Dermis blood vessel endothelial cell (primary cell): ENCODE data around the gene ERLIN1. TPM values are rescaled to one million over a fixed set of nuclear protein-coding genes. Genes with fewer than 3 reads are reported as not detected.
A peak's percentile ranks its signal among the peaks of the same experiment; 100 is the strongest.

Experiments
- DNase-seq: peaks from one replicate; pipeline ENCODE4 v3.0.0; 2010
- total RNA-seq: library from RNA; depleted of rRNA; stranded (reverse); fragments of >200 nt; gene quantifications from 2 replicates; pipeline ENCODE4 v1.2.3, GENCODE V29; 2014

The ERLIN1 gene
- total RNA-seq, 1 donor from 2014 or later: 32.8 TPM

GRCh38 chr10:100168313-100168643, 17.6 kb downstream of the ERLIN1 start:
- no peak for DNase-seq

GRCh38 chr10:100167553-100168312, 18.1 kb downstream of the ERLIN1 start:
- DNase-seq: peak; percentile 24

- no peak for DNase-seq
Observed at GRCh38 chr10:100163704-100164621, 21.9 kb downstream of the ERLIN1 start.

DNA sequence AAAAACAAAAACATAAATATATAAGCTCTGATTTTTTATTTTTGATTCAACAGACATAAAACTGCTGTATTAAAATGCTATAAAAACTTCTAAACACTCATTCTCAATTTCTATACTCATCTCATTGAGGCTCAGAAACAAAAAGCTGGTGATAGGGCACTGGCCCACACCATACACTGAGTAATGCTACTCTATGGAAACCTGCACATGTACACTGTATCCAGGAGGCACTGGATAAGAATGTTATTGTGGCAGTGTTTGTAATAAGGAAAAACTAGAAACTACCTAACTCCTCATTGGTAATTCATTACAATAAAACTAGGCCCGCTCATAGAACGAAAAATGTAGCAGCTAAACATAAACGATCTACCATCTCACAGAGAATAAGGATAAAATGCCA, 23.1 kb downstream of the ERLIN1 start:
- DNase-seq: no peak

DNA sequence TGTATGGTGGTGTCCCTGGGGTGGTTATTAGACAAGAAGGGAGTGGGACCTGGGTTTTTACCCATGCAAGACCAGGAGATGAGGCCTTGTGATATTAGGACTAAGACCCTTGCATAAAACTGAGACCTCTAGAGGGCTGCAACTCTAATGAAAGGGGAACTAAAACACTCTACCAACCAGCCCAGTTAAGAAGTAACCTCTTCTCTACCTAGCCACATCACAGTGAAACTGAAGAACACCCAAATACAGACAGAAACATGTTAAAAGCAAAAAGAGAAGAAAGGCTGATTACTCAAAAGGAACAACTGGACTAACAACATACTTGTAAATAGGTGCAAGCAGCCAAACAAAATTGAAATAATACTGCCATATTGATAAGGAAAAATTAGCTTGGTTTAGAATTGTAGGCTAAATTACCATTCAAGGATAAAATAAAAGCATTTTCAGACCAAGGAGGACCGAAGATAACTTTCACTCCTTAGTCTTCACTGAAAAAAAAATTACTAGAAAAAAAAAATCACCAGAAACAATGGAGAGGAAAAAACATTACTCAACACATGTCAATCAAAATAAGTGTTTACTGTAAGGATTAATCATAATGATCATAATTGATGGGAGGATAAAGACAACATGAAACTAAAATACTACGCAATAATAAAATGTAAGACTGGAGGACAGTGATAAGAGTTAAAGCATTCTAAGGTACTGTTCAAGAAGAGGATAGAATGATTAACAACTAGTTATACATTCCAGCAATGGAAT, 27.6 kb downstream of the ERLIN1 start:
- no peak for DNase-seq

- no peak for DNase-seq
Observed at GRCh38 chr10:100157156-100157555, 28.7 kb downstream of the ERLIN1 start.

DNA sequence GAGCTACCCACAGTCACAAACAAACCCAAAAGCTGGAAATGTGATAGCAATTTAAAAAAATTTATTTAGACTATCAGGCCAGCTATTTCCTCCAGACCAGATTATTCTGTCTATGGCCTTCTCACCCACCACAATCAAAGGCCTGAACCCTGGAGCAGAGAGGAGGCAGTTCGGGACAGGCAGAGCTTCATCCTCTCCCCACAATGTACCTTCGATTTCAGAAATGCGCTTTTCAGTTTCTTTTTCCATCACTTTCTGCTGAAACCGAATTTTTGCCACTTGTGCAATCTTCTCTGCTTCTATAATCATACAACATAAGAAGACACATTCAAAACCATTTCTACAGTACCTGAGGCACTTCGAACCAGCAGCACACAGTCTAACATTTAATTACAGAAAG, 29.9 kb downstream of the ERLIN1 start:
- no peak for DNase-seq

DNA sequence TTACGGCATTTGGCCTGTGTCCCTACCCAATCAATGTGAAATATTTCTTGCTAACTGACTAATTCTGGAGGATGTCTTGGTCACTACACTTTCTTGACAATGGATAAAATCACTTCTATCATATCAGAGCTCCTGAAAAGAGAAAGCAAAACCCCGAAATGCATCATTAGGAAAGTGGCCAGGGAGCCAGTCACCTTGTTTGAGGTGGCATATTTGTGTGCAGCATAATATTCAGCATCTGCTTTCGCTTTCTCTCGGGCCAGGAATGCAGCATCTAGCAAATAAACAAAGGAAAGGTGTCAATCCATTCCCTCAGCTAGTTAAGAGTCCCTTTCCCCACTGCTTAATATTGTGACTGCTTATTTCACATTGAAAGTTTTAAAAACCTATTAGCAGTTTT, 31.2 kb downstream of the ERLIN1 start:
- no peak for DNase-seq

GRCh38 chr10:100153239-100153825, 32.5 kb downstream of the ERLIN1 start:
- DNase-seq: no peak

DNA sequence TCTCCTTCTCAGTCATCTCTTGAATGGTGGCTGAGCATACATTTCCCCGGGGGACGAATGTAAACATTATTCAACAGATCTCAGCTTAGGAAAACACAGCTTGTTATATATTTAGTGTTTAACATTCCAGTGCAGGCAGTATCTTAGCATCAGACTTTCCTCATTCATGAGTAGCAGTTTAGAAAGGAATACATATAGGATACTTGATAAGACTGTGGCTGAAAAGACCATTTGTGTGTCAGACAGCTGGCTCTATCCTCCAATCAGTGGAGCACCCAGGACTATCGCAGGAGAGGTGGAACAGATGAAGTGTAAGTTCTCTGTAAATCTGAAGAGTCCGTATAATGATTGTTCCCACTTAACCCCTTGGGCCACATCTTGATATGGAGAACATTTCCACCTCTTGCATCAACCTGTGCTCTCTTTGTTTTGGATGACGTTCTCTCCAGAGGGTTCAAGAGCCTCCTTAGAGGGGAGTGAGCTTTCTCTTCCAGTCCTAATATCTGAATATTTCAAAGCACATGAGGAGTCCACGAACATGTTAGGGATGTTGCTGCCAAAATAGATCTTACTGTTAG, 34.0 kb downstream of the ERLIN1 start:
- no peak for DNase-seq

- no peak for DNase-seq
Observed at GRCh38 chr10:100148353-100149211, 37.2 kb downstream of the ERLIN1 start.

GRCh38 chr10:100146875-100147650, 38.8 kb downstream of the ERLIN1 start:
- no peak for DNase-seq

DNA sequence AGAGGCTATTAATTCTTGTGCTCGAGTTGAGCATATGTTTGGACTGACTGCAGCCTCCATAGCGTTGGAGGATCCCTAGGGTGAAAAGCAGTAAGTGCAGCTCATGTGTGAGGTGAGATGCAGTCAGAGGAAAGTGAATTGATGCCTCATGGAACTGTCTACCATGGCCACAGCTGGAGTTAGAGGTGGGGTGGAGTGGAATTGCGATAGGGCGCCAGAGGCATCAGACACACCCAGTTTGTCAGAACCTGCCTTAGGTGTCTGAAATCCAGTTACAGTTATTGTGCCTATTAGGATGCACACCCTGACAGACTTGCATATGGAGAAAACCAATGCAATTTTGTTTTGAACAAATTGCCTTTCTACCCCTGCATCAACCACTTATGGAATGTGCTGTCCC, 39.4 kb downstream of the ERLIN1 start:
- DNase-seq: no peak

DNA sequence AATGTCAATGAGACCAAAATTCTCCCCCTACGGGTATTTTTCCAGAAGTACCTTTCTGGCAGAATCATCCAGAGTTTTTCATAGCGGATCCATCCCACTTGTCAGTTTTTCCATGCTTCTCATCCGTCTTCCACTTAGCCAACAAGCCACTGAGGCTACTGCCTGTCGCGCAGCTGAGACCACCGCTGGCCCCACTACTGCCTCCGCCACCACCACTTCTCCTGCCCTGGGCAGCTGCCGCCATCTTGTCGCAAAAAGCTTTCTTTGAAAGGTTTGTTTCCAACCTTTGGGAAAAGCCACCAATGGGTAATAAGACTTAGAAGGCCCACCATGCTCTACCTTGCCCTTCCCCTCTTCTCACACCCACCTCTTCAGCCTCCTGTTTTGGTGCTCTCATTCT, 42.1 kb downstream of the ERLIN1 start:
- DNase-seq: no peak

- no peak for DNase-seq
Observed at GRCh38 chr10:100141446-100142087, 44.3 kb downstream of the ERLIN1 start.

- no peak for DNase-seq
Observed at GRCh38 chr10:100140070-100140469, 45.8 kb downstream of the ERLIN1 start.

DNA sequence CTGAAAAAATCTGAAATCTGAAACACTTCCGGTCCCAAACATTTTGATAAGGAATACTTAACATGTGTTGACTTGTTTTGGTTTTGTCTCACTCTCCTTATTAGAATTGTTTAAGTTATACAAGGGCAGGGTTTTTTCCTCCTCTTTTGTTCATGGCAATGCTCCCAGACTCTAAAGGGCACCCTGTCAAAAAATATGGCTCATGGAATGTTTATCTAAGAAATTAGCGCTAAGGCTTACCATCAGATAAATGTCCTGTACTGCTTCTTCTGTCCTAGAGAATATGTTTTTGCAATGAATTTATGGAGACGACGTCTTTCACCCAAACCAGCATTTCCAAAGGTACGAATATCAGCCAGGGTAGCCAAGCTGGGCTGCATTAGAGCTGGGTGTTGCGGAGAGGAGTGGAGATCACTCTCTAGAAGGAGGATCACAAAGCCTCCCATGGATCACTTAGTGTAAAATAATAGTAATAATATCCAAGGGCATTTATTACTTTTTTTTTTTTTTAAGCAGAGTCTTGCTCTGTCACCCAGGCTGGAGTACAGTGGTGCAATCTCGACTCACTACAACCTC, 46.8 kb downstream of the ERLIN1 start:
- no peak for DNase-seq

- no peak for DNase-seq
Observed at GRCh38 chr10:100135486-100135885, 50.3 kb downstream of the ERLIN1 start.

DNA sequence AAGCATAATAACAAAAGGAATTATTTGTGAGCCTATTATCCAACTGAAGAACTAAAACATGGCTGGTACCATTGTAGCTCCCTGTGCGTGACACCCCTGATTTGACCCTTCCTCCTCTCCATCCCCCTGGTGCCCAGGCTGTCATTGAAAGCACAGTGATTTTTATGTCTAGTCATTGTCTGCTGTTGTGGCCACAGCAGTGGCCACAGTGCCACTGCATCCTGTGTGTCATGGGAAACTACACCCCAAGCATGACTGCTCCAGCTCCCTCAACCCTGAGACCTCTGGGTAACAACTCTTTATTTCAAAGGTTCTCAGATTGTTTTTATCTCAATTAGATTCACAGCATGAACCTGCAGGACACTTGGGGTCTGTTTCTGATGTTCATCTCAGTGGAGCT, 52.0 kb downstream of the ERLIN1 start:
- DNase-seq: no peak

GRCh38 chr10:100132427-100132826, 53.4 kb downstream of the ERLIN1 start:
- DNase-seq: no peak
